ENCODE results near the gene TEF. TPM values are rescaled to one million over a fixed set of nuclear protein-coding genes. Genes with fewer than 3 reads are reported as not detected.

Gene TEF
- polyA plus RNA-seq, 1 experiment: 13.7 TPM

- Histone ChIP-seq H3K4me3 (ENCODE audit: low read depth, low read length) (no peak overlapping the region), H3K9me3 (ENCODE audit: control insufficient read depth, insufficient read depth, low read length) (no peaks in the 10 kb centered on the region), H3K27me3 (ENCODE audit: control insufficient read depth, insufficient read depth, low read length) (no peaks in the 10 kb centered on the region), H3K27ac (ENCODE audit: low read depth, low read length) (no peak overlapping the region)
- no peak for TF ChIP-seq CTCF (IDR thresholded peaks at IDR 0.05; ENCODE audit: low read depth, low read length)
- POLR2A ChIA-PET: interaction anchor here (0.7 kb wide), 1 partner anchor 219 kb away, joined by 5 read pairs; the partner anchor contains the start of gene CSDC2
- DNase-seq (ENCODE audit: low read depth, low spot score): no peak
- CTCF ChIA-PET: no interaction called here
These were observed 39.8 kb upstream of the TEF start for GRCh38 chr22:41341990-41342389.

GRCh38 chr22:41343300-41343699 lies 38.4 kb upstream of the TEF start:
- no peak for DNase-seq (ENCODE audit: low read depth, low spot score)
- ChIA-PET POLR2A (no interaction called here), CTCF (interaction anchor here (1.1 kb wide), 1 partner anchor 174 kb away, joined by 3 read pairs; no protein-coding TSS in a partner anchor)
- Histone ChIP-seq H3K9me3 (ENCODE audit: control insufficient read depth, insufficient read depth, low read length) (no peaks in the 10 kb centered on the region; the same call in 1 of the 2 replicates), H3K27ac (ENCODE audit: low read depth, low read length) (no peak overlapping the region), H3K27me3 (ENCODE audit: control insufficient read depth, insufficient read depth, low read length) (no peaks in the 10 kb centered on the region), H3K4me3 (ENCODE audit: low read depth, low read length) (no peak overlapping the region)
- no peak for TF ChIP-seq CTCF (IDR thresholded peaks at IDR 0.05; ENCODE audit: low read depth, low read length)

- Histone ChIP-seq H3K4me3 (ENCODE audit: low read depth, low read length) (no peak overlapping the region), H3K9me3 (ENCODE audit: control insufficient read depth, insufficient read depth, low read length) (no peaks in the 10 kb centered on the region; the same call in 1 of the 2 replicates), H3K27ac (ENCODE audit: low read depth, low read length) (no peak overlapping the region), H3K27me3 (ENCODE audit: control insufficient read depth, insufficient read depth, low read length) (no peaks in the 10 kb centered on the region)
- DNase-seq (ENCODE audit: low read depth, low spot score): no peak
- no peak for TF ChIP-seq CTCF (IDR thresholded peaks at IDR 0.05; ENCODE audit: low read depth, low read length)
- ChIA-PET CTCF (interaction anchor here (1.1 kb wide), 1 partner anchor 174 kb away, joined by 3 read pairs; no protein-coding TSS in a partner anchor), POLR2A (no interaction called here)
These were observed 38.0 kb upstream of the TEF start for GRCh38 chr22:41343717-41344116.

- CTCF ChIA-PET: interaction anchor here (1.1 kb wide), 1 partner anchor 173 kb away, joined by 3 read pairs; no protein-coding TSS in a partner anchor
- no peak for TF ChIP-seq CTCF (IDR thresholded peaks at IDR 0.05; ENCODE audit: low read depth, low read length)
- peak overlapping the region; percentile 11 for H3K27ac ChIP-seq (ENCODE audit: low read depth, low read length)
- DNase-seq (ENCODE audit: low read depth, low spot score): no peak
- no peaks in the 10 kb centered on the region for H3K27me3 ChIP-seq (ENCODE audit: control insufficient read depth, insufficient read depth, low read length)
- POLR2A ChIA-PET: no interaction called here
- no peak overlapping the region for H3K4me3 ChIP-seq (ENCODE audit: low read depth, low read length)
- no peaks in the 10 kb centered on the region; the same call in 1 of the 2 replicates for H3K9me3 ChIP-seq (ENCODE audit: control insufficient read depth, insufficient read depth, low read length)
These were observed 37.5 kb upstream of the TEF start for GRCh38 chr22:41344189-41344788.

- DNase-seq (ENCODE audit: low read depth, low spot score): no peak
- H3K27ac ChIP-seq (ENCODE audit: low read depth, low read length): no peak overlapping the region
- TF ChIP-seq CTCF (IDR thresholded peaks at IDR 0.05; ENCODE audit: low read depth, low read length): no peak
- H3K27me3 ChIP-seq (ENCODE audit: control insufficient read depth, insufficient read depth, low read length): no peaks in the 10 kb centered on the region
- no peaks in the 10 kb centered on the region; the same call in 1 of the 2 replicates for H3K9me3 ChIP-seq (ENCODE audit: control insufficient read depth, insufficient read depth, low read length)
- POLR2A ChIA-PET: no interaction called here
- no peak overlapping the region for H3K4me3 ChIP-seq (ENCODE audit: low read depth, low read length)
- CTCF ChIA-PET: no interaction called here
These were observed 35.9 kb upstream of the TEF start for GRCh38 chr22:41345807-41346335.
